Gastroesophageal sphincter (tissue), 4 donors: ENCODE data around the gene DUSP15. TPM values are rescaled to one million over a fixed set of nuclear protein-coding genes. Genes with fewer than 3 reads are reported as not detected.

Experiments
- ATAC-seq: fragments of 150-250 bp; one replicate; pipeline ENCODE4 v1.9.1; 2016; ENCODE audit warnings: mild to moderate bottlenecking, moderate library complexity
- H3K27ac ChIP-seq, 4 donors: fragments of 200-600 bp; sonication (generic) in 3 of 4; 1 replicate in 3 of 4; 2 replicates in 1 of 4; pipeline ENCODE4 v1.5.1; 2016 to 2019
- H3K27me3 ChIP-seq: fragments of 200-600 bp; sonication (generic); one replicate; pipeline ENCODE4 v1.5.1; 2019
- H3K36me3 ChIP-seq, 2 donors: fragments of 200-600 bp; sonication (generic); one replicate each; pipeline ENCODE4 v1.5.1; 2019; ENCODE audit warnings: control low read depth in 1 of 2
- H3K4me1 ChIP-seq, 3 donors: fragments of 200-600 bp; sonication (generic); 1 replicate in 2 of 3; 2 replicates in 1 of 3; pipeline ENCODE4 v1.5.1; 2016 to 2019; ENCODE audit warnings: control low read depth in 2 of 3
- H3K4me3 ChIP-seq, 2 donors: fragments of 200-600 bp; sonication (generic); one replicate each; pipeline ENCODE4 v1.5.1; 2019; ENCODE audit warnings: mild to moderate bottlenecking in 1 of 2, moderate library complexity in 1 of 2
- H3K9me3 ChIP-seq, 3 donors: fragments of 200-600 bp; sonication (generic); one replicate each; pipeline ENCODE4 v1.5.1; 2017 to 2019; ENCODE audit warnings: control low read depth in 2 of 3
- CTCF ChIP-seq, 4 experiments: fragments of 200-600 bp in 2 of 4; fragments of 450-650 bp in 2 of 4; sonication (generic) in 1 of 4; IDR thresholded peaks; one replicate each; pipeline ENCODE4 v1.5.1; 2017 to 2019; ENCODE audit warnings: antibody characterized with exemption in 4 of 4, mild to moderate bottlenecking in 2 of 4, moderate library complexity in 2 of 4
- EP300 ChIP-seq: sonication (generic); formaldehyde crosslinking; IDR thresholded peaks from one replicate; pipeline ENCODE4 v1.6.1; 2017; ENCODE audit warnings: antibody characterized with exemption, mild to moderate bottlenecking
- POLR2A ChIP-seq, 2 donors: fragments of 450-650 bp; IDR thresholded peaks; one replicate each; pipeline ENCODE4 v1.6.1; 2017; ENCODE audit warnings: antibody characterized with exemption in 2 of 2, mild to moderate bottlenecking in 2 of 2, moderate library complexity in 1 of 2
- POLR2AphosphoS5 ChIP-seq: sonication (generic); formaldehyde crosslinking; IDR thresholded peaks from one replicate; pipeline ENCODE4 v1.6.1; 2017; ENCODE audit warnings: antibody characterized with exemption
- WGBS, 2 donors: methylation state at CpG; one replicate each; pipeline ENCODE4 v1.1.5; 2018; ENCODE audit warnings: low coverage in 1 of 2; 5-methylcytosine and 5-hydroxymethylcytosine counted together
- total RNA-seq, 4 donors: library from RNA; depleted of rRNA; stranded (reverse); fragments of >200 nt; gene quantifications; one replicate each; pipeline ENCODE4 v1.1.0, GENCODE V29; 2016

The DUSP15 gene
- total RNA-seq, 4 donors from 2014 or later, result 1.5 to 8.2 (median 4.5) TPM

GRCh38 chr20:31903627-31904386, 33.5 kb upstream of the DUSP15 start:
- no peaks in the 10 kb centered on the region for H3K27me3 ChIP-seq
- H3K36me3 ChIP-seq, result no peaks in the 10 kb centered on the region
- WGBS, 2 donors, result 17 to 25% methylated on average over 1 of the region's 1 CpG
- no peak overlapping the region for H3K4me3 ChIP-seq
- ATAC-seq, result no peak
- no peak overlapping the region for H3K27ac ChIP-seq
- H3K4me1 ChIP-seq, result no peaks in the 10 kb centered on the region
- TF ChIP-seq POLR2AphosphoS5 (no peak), EP300 (no peak), POLR2A (IDR thresholded peaks at IDR 0.05) (no peak), CTCF (IDR thresholded peaks at IDR 0.05) (no peak)
- no peaks in the 10 kb centered on the region for H3K9me3 ChIP-seq

- no peak for ATAC-seq
- H3K27ac ChIP-seq, result no peak overlapping the region
- H3K9me3 ChIP-seq, result no peaks in the 10 kb centered on the region
- no peaks in the 10 kb centered on the region for H3K36me3 ChIP-seq
- H3K4me3 ChIP-seq, result no peak overlapping the region
- WGBS, 2 donors, result 69 to 88% methylated on average over 3 to 6 of the region's 6 CpGs
- H3K27me3 ChIP-seq, result no peaks in the 10 kb centered on the region
- no peaks in the 10 kb centered on the region for H3K4me1 ChIP-seq
- TF ChIP-seq POLR2AphosphoS5 (no peak), EP300 (no peak), POLR2A (IDR thresholded peaks at IDR 0.05) (no peak), CTCF (IDR thresholded peaks at IDR 0.05) (no peak)
These were observed 31.3 kb upstream of the DUSP15 start for GRCh38 chr20:31901615-31902014.

- 100% methylated on average over 3 of the region's 9 CpGs; no CpG with 5 or more reads in 1 of the 2 donors for WGBS, 2 donors
- H3K27me3 ChIP-seq, result no peaks in the 10 kb centered on the region
- no peak overlapping the region for H3K4me3 ChIP-seq
- no peak overlapping the region for H3K27ac ChIP-seq
- no peak for TF ChIP-seq POLR2AphosphoS5
- no peak for TF ChIP-seq CTCF (IDR thresholded peaks at IDR 0.05)
- no peak for TF ChIP-seq EP300
- no peak for TF ChIP-seq POLR2A (IDR thresholded peaks at IDR 0.05)
- H3K9me3 ChIP-seq, result no peaks in the 10 kb centered on the region
- ATAC-seq, result no peak
- no peaks in the 10 kb centered on the region for H3K36me3 ChIP-seq
- H3K4me1 ChIP-seq, result no peaks in the 10 kb centered on the region
These were observed 27.2 kb upstream of the DUSP15 start for GRCh38 chr20:31897541-31897940.

GRCh38 chr20:31896049-31896448, 25.7 kb upstream of the DUSP15 start:
- peaks cover 4% of the 10 kb centered on the region for H3K27me3 ChIP-seq
- no peaks in the 10 kb centered on the region for H3K36me3 ChIP-seq
- H3K9me3 ChIP-seq, result no peaks in the 10 kb centered on the region
- H3K27ac ChIP-seq, result peak overlapping the region in 2 of 4 donors; percentile 40 to 62
- H3K4me3 ChIP-seq, result no peak overlapping the region
- ATAC-seq, result no peak
- 79 to 90% methylated on average over 3 to 9 of the region's 9 CpGs for WGBS, 2 donors
- no peaks in the 10 kb centered on the region for H3K4me1 ChIP-seq
- TF ChIP-seq CTCF (IDR thresholded peaks at IDR 0.05) (no peak), EP300 (no peak), POLR2A (IDR thresholded peaks at IDR 0.05) (no peak), POLR2AphosphoS5 (no peak)
